22Rv1 (cell line): ENCODE results near the gene RNASE4.
A peak's percentile ranks its signal among the peaks of the same experiment; 100 is the strongest.
"Not testable (repeated sequence)": the region's sequence is repeated elsewhere in the genome, so short reads cannot be mapped to it uniquely, and the experiment has no call there.

Experiments
- H3K27ac ChIP-seq: fragments of 450-650 bp; 2 replicates; pipeline ENCODE4 v1.5.1; 2017
- CTCF ChIP-seq: fragments of 450-650 bp; IDR thresholded peaks from 2 replicates; pipeline ENCODE4 v1.5.1; 2017; ENCODE audit warnings: mild to moderate bottlenecking
- ZFX ChIP-seq: fragments of 450-650 bp; IDR thresholded peaks from 2 replicates; pipeline ENCODE4 v1.6.1; 2017; ENCODE audit warnings: antibody characterized with exemption, borderline replicate concordance

The RNASE4 gene

GRCh38 chr14:20683891-20684661 lies at the start of gene RNASE4:
TSS of gene RNASE4 (plus strand) at chr14:20684560. CDS start at chr14:20699372, 14,812 bp downstream.
- TF ChIP-seq ZFX (no peak), CTCF (no peak)
- H3K27ac ChIP-seq, result peak within 1 kb of the TSS; percentile 100

- TF ChIP-seq ZFX (no peak), CTCF (no peak)
- no peak within 1 kb of the TSS for H3K27ac ChIP-seq
These were observed 42.8 kb upstream of the RNASE4 start, which contains the start of gene OR6S1 for GRCh38 chr14:20641591-20641990. TSS of gene OR6S1 (minus strand) at chr14:20641691. CDS start at chr14:20641691, 0 bp downstream.

GRCh38 chr14:20642182-20642581 lies 42.2 kb upstream of the RNASE4 start:
- H3K27ac ChIP-seq, result no peak overlapping the region
- TF ChIP-seq ZFX, result no peak
- no peak for TF ChIP-seq CTCF

DNA sequence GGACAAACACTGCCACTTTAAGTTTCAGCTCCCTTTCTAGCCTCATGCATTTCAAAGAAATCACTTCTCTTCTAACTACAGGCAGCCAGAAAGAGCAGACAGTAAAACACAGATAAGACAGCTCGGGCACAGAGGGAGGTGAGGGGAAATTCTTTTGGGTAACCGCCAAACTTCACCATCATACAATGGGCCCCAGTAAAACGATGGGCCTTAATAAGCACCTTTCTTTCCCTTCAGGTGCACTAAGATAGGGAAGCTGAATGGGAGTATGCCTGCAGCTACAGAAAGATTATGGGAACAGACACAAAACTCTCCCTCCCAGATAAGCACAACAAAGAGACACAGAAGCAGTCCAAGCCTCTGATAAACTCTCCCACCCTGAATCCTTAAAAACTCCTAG lies 41.6 kb upstream of the RNASE4 start:
- H3K27ac ChIP-seq, result not testable (repeated sequence)

- H3K27ac ChIP-seq, result no peak overlapping the region
- TF ChIP-seq ZFX (no peak), CTCF (no peak)
These were observed 39.8 kb upstream of the RNASE4 start for GRCh38 chr14:20644520-20644919.

DNA sequence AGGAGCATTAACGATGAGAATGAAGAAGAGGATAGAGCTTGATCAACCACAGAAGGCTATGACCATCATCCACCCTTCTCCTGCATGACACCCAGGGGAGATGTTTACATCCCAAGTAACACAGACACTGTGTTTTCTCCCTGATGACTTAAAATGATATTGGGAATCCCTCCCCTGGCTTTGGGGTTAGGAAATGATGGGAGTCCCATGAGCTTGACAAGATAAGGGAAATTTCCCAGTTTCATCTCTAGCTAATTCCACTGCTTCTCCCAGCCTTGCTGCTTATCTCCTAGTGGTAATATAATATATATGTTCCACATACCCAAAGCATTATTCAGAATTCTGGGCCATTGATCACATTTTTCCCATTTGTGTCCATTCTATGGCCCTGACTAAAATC lies 38.9 kb upstream of the RNASE4 start:
- TF ChIP-seq CTCF (no peak), ZFX (no peak)
- no peak overlapping the region for H3K27ac ChIP-seq

DNA sequence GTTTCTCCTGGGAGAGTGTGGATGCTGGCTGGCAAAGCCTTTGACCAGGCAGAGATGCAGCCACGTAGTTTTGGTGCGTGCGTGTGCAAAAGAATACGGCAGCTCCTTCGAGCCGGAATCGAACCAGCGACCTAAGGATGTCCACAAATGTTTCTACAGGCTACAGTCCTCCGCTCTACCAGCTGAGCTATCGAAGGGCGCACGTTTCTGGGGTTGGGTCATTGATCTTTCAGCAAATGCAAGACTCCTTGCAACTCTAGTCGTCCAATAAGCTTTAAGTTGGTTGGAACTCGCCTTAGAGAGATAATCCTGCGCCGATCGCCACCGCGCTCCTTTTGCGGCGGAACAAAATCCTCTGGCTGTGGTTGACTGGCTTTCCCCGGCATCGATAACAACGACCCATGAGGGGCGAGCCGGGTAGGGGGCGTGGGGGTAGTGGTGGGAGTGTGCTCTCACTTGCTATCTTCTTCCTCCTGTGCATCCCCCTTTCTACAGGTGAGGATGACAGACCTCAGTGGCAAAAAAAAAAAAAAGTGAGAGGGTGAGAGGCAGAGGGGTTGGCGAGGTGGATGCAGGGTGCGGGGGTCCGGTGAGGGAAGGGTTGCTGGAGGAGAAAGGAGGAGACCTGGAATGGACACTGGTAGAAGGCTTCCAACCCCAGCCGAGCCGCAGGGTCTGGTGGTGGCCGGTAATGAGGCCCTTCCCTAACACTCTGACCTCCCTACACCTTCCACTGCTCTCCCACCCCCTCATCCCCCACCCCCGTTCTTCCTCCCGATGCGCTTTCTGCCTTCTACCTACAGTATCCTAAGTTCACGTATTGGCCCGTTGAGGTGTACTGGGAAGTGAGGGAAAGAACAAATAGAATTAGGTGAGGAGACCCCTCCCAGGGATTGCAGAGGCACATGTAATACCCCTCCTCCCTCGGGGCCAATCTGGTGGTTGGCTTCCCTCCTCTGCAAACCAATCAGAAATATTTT lies 31.1 kb upstream of the RNASE4 start:
- TF ChIP-seq ZFX (no peak), CTCF (no peak)
- H3K27ac ChIP-seq, result no peak overlapping the region
